Hepatocyte (in vitro differentiated cells): ENCODE measurements around the gene TMED5.

Source experiments
- EZH2 ChIP-seq: fragments of 200-600 bp; sonication (generic); IDR thresholded peaks from 2 replicates; pipeline ENCODE4 v1.6.1; 2016; ENCODE audit warnings: antibody characterized with exemption, mild to moderate bottlenecking, borderline replicate concordance
- TF ChIP-seq, protein P1 (sequence below): fragments of 200-600 bp; sonication (generic); IDR thresholded peaks from 2 replicates; pipeline ENCODE4 v1.5.1; 2016; ENCODE audit warnings: antibody characterized with exemption, mild to moderate bottlenecking; ENCODE audit not compliant: poor library complexity

DNA sequence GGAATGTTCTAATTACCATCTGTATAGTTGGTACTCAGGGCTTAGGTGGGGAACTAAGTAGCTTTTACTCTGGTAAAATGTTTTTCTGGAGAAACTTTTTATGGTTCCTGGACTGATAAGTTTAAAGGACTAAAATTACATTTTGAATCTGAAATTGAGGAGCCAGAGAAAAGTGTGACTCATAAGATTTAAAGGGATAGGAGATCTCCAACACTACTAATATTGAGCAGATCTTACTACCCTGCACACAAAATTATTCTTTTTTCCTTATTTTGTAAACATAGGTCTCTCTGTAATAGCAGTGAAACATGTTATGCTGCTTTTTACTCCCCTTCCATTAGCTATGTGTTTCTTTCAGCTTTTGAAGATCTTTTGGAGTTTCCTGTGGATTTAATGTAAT, 68.7 kb downstream of the TMED5 start:
- TF ChIP-seq, protein P1, sequence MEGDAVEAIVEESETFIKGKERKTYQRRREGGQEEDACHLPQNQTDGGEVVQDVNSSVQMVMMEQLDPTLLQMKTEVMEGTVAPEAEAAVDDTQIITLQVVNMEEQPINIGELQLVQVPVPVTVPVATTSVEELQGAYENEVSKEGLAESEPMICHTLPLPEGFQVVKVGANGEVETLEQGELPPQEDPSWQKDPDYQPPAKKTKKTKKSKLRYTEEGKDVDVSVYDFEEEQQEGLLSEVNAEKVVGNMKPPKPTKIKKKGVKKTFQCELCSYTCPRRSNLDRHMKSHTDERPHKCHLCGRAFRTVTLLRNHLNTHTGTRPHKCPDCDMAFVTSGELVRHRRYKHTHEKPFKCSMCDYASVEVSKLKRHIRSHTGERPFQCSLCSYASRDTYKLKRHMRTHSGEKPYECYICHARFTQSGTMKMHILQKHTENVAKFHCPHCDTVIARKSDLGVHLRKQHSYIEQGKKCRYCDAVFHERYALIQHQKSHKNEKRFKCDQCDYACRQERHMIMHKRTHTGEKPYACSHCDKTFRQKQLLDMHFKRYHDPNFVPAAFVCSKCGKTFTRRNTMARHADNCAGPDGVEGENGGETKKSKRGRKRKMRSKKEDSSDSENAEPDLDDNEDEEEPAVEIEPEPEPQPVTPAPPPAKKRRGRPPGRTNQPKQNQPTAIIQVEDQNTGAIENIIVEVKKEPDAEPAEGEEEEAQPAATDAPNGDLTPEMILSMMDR = no peak
- TF ChIP-seq EZH2 = no peak
